Measurements from ENCODE around the gene STRN.
"Not testable (repeated sequence)": the region's sequence is repeated elsewhere in the genome, so short reads cannot be mapped to it uniquely, and the experiment has no call there.

STRN gene, protein sequence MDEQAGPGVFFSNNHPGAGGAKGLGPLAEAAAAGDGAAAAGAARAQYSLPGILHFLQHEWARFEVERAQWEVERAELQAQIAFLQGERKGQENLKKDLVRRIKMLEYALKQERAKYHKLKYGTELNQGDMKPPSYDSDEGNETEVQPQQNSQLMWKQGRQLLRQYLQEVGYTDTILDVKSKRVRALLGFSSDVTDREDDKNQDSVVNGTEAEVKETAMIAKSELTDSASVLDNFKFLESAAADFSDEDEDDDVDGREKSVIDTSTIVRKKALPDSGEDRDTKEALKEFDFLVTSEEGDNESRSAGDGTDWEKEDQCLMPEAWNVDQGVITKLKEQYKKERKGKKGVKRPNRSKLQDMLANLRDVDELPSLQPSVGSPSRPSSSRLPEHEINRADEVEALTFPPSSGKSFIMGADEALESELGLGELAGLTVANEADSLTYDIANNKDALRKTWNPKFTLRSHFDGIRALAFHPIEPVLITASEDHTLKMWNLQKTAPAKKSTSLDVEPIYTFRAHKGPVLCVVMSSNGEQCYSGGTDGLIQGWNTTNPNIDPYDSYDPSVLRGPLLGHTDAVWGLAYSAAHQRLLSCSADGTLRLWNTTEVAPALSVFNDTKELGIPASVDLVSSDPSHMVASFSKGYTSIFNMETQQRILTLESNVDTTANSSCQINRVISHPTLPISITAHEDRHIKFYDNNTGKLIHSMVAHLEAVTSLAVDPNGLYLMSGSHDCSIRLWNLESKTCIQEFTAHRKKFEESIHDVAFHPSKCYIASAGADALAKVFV

GRCh38 chr2:36966370-36967235 lies at the start of gene STRN:
STRN (minus strand) TSS chr2:36966536; CDS start chr2:36966463, 73 bp downstream.
- DNase-seq: peak; percentile 97 to 98

DNA sequence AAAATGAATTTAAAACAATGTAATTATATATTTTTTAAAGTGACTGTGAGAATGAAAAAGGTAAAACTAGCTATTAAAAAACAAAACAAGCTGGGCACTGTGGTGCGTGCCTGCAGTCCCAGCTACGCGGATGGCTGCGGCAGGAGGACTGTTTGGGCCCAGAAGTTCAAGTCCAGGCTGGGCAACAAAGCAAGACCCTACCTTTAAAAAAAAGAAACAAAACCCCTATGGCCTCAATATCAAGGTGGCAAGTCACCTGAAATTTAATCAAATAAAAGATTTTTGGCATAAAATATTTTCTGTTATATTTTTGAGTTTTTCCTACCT lies 46.9 kb upstream of the STRN start:
- DNase-seq: no peak

DNA sequence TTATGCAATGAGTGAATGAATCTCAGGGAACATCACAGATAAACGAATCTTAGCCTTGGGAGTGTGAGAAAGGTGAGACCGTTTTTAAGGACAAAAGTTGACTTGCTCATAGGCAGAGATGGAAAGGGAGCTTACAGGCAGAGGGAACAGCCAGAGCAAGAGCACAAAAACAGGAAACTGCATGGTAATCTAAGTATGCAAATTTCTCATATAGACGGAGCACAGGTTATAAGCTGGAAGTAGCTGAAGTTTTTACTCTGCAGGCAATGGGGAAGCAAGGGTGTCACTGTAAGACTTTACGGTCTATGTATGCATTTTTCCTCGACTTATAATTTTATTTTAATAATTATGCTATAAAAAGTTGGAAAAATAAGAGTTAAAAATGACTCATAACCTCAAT lies 44.8 kb upstream of the STRN start:
- no peak for DNase-seq

- no peak for DNase-seq
Measured at GRCh38 chr2:37005118-37005868, 39.0 kb upstream of the STRN start.

DNA sequence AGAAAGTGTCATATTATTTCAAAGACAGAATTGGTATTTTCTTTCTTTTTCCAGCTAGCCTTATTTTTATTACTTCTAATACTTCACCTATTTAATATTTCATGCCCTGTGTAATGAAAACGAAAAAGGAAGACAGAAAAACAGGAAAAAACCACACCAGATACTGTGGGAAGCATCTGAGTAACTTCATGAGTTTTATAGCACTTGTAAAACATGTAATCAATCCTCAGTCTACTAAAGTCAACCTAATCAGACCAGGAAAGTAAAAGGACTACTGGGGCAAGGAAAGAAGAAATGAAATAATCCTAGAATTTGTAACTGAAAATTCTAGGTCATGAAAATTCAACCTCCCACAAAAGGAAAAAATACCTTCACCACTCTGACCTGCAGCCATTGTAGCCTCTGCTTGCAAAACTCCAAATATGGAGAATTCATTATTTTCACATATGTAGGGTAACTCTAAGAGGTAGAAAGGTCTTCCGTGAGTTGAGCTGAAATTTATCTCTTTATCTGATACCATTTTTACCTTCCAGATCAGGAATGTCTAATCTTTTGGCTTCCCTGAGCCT lies 34.7 kb upstream of the STRN start:
- no peak for DNase-seq

GRCh38 chr2:37000318-37000717 lies 34.0 kb upstream of the STRN start:
- no peak for DNase-seq

- DNase-seq: not testable (repeated sequence)
Measured at GRCh38 chr2:36999416-36999815, 33.1 kb upstream of the STRN start.

DNA sequence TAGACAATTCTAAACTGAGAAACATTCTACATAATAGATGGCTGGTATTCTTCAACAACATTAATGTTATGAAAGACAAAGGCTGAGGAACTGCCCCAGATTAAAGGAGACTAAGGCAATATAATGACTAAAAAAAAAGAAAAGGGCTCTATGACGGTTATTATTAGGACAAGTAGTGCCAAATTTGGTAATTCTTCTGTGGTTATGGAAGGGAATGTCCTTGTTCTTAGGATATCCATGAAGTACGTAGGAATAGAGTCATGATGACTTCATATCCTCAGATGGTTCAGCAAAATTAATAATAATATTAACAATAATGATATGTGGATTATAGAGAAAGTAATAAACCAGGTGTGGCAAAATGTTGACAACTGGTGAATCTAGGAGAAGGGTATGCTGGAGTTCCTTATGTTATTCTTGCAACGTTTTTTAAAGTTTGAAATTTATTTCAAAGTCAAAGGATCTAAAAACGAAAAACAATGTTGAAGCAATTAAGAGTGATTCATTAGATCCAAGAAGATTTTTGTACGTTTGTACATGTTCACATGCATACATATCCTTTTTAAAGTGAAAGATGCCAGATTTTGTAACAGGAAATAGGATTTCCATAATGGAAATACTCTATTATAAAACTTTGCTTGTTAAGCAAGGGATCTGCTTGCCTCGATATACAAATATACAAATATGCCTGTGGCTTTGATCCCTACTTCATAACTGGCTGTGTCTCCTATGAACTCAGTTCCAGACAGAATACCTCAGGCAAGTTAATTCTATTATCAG lies 27.7 kb upstream of the STRN start:
- no peak for DNase-seq

DNA sequence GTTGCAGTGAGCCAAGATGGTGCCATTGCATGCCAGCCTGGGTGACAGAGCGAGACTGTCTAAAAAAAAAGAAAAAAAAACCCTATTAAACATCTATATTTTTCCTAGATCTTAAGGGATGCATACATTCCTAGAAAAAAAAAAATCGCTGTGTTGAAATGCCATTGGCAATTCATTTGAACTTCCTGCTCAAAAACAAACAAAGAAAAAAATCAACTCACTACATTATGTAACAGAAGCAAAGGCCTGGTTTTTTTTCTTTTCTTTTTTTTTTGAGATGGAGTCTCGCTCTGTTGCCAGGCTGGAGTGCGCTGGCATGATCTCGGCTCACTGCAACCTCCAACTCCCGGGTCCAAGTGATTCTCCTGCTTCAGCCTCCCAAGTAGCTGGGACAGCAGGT lies 21.7 kb upstream of the STRN start:
- no peak for DNase-seq

- no peak for DNase-seq
Measured at GRCh38 chr2:36982467-36982866, 16.1 kb upstream of the STRN start.

- no peak for DNase-seq
Measured at GRCh38 chr2:36981911-36982310, 15.6 kb upstream of the STRN start.

DNA sequence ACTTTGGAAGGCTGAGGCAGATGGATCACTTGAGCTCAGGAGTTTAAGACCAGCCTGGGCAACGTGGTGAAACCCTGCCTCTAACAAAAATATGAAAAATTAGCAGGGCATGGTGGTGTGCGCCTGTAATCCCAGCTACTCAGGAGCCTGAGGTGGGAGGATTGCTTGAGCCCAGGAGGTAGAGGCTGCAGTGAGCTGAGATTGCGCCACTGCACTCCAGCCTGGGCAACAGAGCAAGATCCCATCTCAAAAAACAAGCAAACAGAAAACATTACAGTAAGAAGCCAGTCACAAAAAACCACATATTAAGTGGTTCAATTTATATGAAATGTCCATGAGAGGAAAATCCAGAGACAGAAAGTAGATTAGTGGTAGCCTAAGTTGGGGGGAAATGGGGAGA lies 12.7 kb upstream of the STRN start:
- DNase-seq: not testable (repeated sequence)

- DNase-seq: no peak
Measured at GRCh38 chr2:36976065-36976464, 9.7 kb upstream of the STRN start.

- no peak for DNase-seq
Measured at GRCh38 chr2:36975306-36975705, 9.0 kb upstream of the STRN start.

GRCh38 chr2:36973320-36973719 lies 7.0 kb upstream of the STRN start:
- no peak for DNase-seq

GRCh38 chr2:36971990-36972389 lies 5.7 kb upstream of the STRN start:
- DNase-seq: no peak

- DNase-seq: no peak
Measured at GRCh38 chr2:36967236-36967876, 1.0 kb upstream of the STRN start.

DNA sequence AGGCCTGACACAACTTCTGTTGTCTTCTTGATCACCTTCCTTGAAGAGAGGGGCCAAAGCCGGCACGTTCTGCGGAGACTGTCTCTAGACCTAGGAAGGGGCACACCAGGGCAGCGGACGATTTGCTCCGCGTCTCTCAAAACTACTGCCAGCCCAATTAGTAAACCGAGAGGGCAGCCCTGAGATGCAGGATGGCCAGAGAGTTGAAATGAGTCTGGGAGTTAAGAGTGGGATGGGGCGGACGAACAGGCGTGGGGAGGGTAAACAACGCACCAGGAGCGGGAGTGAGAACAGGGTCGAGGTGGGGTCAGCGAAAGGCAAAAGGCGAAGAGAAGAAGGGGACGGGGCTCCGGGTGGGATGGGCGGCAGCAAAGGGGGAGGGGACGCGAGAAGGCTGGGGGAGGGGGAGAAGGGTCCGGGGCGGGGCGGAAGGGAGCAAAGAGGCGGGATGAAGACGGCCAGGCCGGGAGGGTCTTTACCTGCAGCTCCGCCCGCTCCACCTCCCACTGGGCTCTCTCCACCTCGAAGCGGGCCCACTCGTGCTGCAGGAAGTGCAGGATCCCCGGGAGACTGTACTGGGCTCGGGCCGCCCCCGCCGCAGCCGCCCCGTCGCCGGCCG lies 476 bp downstream of the STRN start:
- peak; percentile 54 for DNase-seq

GRCh38 chr2:36965206-36965605 lies 1.1 kb downstream of the STRN start:
- no peak for DNase-seq

DNA sequence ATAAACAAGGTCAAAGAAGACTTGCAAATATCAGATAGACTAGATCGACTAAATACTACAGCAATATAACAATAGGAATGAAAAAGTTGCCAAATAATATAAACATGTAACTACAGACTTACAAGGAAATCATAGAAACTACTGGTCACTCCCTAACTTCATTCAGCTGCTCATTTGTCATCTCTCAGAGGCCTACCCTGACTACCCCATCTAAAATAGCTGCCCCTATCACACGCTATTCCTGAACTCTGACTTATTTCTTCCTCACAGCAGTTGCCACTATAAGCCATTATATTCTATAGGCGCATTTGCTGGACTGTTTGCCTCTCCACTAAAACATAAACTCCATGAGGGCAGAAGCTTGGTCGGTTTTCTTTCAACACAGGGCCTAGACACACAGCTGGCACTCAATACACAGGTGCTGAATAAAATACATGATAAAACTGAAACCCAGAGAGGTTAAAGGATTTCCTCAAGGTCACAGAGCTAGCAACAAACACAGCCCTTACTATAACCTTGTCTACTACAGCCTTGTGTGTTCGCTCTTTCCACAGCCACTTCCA lies 1.8 kb downstream of the STRN start:
- DNase-seq: no peak

Measured in activated T-cell treated with anti-CD3 and anti-CD28 coated beads, Interleukin-2, amount 50 U/mL, for 48 hours (primary cell).